Measurements from ENCODE around the gene MLKL. TPM values are rescaled to one million over a fixed set of nuclear protein-coding genes. Genes with fewer than 3 reads are reported as not detected.

Gene MLKL
- total and polyA plus RNA-seq, 2 of the 13 experiments (the other 11 are each of a cell fraction or from before 2014, with no cell fraction given) = 6.4 to 10.7 TPM

DNA sequence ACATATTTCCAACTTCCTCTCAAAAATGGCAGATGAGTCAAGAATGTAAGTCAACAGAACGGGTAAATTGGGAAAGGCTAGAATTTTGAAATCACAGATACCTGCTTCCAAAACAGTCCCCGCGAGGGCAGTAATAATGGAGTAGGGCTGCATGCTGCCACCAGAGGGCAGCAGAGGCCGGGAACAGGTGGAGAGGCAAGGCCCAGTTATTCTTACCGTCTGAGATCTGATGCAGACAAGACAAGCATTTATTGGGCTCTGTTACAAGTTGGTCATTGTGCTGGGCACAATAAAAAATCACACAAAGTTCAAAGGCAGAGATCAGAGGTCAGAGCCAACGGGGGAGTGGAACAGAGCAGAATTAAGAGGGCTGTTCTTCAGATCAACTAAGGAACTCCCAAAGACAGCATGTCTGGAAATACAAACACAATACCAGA, 8.8 kb upstream of the MLKL start (continued):
- TF ChIP-seq, protein P1, sequence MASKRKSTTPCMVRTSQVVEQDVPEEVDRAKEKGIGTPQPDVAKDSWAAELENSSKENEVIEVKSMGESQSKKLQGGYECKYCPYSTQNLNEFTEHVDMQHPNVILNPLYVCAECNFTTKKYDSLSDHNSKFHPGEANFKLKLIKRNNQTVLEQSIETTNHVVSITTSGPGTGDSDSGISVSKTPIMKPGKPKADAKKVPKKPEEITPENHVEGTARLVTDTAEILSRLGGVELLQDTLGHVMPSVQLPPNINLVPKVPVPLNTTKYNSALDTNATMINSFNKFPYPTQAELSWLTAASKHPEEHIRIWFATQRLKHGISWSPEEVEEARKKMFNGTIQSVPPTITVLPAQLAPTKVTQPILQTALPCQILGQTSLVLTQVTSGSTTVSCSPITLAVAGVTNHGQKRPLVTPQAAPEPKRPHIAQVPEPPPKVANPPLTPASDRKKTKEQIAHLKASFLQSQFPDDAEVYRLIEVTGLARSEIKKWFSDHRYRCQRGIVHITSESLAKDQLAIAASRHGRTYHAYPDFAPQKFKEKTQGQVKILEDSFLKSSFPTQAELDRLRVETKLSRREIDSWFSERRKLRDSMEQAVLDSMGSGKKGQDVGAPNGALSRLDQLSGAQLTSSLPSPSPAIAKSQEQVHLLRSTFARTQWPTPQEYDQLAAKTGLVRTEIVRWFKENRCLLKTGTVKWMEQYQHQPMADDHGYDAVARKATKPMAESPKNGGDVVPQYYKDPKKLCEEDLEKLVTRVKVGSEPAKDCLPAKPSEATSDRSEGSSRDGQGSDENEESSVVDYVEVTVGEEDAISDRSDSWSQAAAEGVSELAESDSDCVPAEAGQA (IDR thresholded peaks at IDR 0.05; ENCODE audit: low read depth) = no peak
- TF ChIP-seq, protein P1 (CRISPR knock-in tag; IDR thresholded peaks at IDR 0.05; ENCODE audit: borderline replicate concordance) = no peak
- no peak for TF ChIP-seq CHCHD3 (CRISPR knock-in tag; IDR thresholded peaks at IDR 0.05)
- TF ChIP-seq, protein P2, sequence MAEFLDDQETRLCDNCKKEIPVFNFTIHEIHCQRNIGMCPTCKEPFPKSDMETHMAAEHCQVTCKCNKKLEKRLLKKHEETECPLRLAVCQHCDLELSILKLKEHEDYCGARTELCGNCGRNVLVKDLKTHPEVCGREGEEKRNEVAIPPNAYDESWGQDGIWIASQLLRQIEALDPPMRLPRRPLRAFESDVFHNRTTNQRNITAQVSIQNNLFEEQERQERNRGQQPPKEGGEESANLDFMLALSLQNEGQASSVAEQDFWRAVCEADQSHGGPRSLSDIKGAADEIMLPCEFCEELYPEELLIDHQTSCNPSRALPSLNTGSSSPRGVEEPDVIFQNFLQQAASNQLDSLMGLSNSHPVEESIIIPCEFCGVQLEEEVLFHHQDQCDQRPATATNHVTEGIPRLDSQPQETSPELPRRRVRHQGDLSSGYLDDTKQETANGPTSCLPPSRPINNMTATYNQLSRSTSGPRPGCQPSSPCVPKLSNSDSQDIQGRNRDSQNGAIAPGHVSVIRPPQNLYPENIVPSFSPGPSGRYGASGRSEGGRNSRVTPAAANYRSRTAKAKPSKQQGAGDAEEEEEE (CRISPR knock-in tag; IDR thresholded peaks at IDR 0.05; ENCODE audit: borderline replicate concordance) = no peak
- TF ChIP-seq, protein P3, sequence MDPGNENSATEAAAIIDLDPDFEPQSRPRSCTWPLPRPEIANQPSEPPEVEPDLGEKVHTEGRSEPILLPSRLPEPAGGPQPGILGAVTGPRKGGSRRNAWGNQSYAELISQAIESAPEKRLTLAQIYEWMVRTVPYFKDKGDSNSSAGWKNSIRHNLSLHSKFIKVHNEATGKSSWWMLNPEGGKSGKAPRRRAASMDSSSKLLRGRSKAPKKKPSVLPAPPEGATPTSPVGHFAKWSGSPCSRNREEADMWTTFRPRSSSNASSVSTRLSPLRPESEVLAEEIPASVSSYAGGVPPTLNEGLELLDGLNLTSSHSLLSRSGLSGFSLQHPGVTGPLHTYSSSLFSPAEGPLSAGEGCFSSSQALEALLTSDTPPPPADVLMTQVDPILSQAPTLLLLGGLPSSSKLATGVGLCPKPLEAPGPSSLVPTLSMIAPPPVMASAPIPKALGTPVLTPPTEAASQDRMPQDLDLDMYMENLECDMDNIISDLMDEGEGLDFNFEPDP (CRISPR knock-in tag; conservative IDR thresholded peaks at IDR 0.05) = no peak
- TF ChIP-seq, protein P4, sequence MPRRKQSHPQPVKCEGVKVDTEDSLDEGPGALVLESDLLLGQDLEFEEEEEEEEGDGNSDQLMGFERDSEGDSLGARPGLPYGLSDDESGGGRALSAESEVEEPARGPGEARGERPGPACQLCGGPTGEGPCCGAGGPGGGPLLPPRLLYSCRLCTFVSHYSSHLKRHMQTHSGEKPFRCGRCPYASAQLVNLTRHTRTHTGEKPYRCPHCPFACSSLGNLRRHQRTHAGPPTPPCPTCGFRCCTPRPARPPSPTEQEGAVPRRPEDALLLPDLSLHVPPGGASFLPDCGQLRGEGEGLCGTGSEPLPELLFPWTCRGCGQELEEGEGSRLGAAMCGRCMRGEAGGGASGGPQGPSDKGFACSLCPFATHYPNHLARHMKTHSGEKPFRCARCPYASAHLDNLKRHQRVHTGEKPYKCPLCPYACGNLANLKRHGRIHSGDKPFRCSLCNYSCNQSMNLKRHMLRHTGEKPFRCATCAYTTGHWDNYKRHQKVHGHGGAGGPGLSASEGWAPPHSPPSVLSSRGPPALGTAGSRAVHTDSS (CRISPR knock-in tag; conservative IDR thresholded peaks at IDR 0.05) = no peak
- TF ChIP-seq, protein P5, sequence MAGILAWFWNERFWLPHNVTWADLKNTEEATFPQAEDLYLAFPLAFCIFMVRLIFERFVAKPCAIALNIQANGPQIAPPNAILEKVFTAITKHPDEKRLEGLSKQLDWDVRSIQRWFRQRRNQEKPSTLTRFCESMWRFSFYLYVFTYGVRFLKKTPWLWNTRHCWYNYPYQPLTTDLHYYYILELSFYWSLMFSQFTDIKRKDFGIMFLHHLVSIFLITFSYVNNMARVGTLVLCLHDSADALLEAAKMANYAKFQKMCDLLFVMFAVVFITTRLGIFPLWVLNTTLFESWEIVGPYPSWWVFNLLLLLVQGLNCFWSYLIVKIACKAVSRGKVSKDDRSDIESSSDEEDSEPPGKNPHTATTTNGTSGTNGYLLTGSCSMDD (CRISPR knock-in tag; IDR thresholded peaks at IDR 0.05) = no peak
- TF ChIP-seq SMAD3 (CRISPR knock-in tag; IDR thresholded peaks at IDR 0.05) = 0 out of 2 replicates have a peak, but pooled peaks have one; percentile 66
- TF ChIP-seq, protein P6, sequence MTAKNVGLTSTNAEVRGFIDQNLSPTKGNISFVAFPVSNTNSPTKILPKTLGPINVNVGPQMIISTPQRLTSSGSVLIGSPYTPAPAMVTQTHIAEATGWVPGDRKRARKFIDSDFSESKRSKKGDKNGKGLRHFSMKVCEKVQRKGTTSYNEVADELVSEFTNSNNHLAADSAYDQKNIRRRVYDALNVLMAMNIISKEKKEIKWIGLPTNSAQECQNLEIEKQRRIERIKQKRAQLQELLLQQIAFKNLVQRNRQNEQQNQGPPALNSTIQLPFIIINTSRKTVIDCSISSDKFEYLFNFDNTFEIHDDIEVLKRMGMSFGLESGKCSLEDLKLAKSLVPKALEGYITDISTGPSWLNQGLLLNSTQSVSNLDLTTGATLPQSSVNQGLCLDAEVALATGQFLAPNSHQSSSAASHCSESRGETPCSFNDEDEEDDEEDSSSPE (CRISPR knock-in tag; IDR thresholded peaks at IDR 0.05) = no peak
- TF ChIP-seq, protein P7, sequence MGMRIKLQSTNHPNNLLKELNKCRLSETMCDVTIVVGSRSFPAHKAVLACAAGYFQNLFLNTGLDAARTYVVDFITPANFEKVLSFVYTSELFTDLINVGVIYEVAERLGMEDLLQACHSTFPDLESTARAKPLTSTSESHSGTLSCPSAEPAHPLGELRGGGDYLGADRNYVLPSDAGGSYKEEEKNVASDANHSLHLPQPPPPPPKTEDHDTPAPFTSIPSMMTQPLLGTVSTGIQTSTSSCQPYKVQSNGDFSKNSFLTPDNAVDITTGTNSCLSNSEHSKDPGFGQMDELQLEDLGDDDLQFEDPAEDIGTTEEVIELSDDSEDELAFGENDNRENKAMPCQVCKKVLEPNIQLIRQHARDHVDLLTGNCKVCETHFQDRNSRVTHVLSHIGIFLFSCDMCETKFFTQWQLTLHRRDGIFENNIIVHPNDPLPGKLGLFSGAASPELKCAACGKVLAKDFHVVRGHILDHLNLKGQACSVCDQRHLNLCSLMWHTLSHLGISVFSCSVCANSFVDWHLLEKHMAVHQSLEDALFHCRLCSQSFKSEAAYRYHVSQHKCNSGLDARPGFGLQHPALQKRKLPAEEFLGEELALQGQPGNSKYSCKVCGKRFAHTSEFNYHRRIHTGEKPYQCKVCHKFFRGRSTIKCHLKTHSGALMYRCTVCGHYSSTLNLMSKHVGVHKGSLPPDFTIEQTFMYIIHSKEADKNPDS (CRISPR knock-in tag; IDR thresholded peaks at IDR 0.05) = no peak
- no peak for TF ChIP-seq ZNF619 (CRISPR knock-in tag; IDR thresholded peaks at IDR 0.05)
- TF ChIP-seq NRL (CRISPR knock-in tag; IDR thresholded peaks at IDR 0.05; ENCODE audit: borderline replicate concordance) = no peak
- TF ChIP-seq ARNT2 (CRISPR knock-in tag; IDR thresholded peaks at IDR 0.05; ENCODE audit: low read depth) = no peak
- no peak for TF ChIP-seq MXI1 (IDR thresholded peaks at IDR 0.05; ENCODE audit: borderline replicate concordance, low read depth, low read length)

Data from HepG2 (cell line).